Stimulated activated CD4-positive, alpha-beta T cell treated with anti-CD3 and anti-CD28 coated beads, Interleukin-2, amount 100 ng/mL, for 48 hours (primary cell): Measurements from ENCODE around the gene MFAP2.

Experiments
- DNase-seq, 2 donors: peaks; one replicate each; pipeline ENCODE4 v3.0.0-alpha.2; 2020

The MFAP2 gene, protein sequence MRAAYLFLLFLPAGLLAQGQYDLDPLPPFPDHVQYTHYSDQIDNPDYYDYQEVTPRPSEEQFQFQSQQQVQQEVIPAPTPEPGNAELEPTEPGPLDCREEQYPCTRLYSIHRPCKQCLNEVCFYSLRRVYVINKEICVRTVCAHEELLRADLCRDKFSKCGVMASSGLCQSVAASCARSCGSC

DNA sequence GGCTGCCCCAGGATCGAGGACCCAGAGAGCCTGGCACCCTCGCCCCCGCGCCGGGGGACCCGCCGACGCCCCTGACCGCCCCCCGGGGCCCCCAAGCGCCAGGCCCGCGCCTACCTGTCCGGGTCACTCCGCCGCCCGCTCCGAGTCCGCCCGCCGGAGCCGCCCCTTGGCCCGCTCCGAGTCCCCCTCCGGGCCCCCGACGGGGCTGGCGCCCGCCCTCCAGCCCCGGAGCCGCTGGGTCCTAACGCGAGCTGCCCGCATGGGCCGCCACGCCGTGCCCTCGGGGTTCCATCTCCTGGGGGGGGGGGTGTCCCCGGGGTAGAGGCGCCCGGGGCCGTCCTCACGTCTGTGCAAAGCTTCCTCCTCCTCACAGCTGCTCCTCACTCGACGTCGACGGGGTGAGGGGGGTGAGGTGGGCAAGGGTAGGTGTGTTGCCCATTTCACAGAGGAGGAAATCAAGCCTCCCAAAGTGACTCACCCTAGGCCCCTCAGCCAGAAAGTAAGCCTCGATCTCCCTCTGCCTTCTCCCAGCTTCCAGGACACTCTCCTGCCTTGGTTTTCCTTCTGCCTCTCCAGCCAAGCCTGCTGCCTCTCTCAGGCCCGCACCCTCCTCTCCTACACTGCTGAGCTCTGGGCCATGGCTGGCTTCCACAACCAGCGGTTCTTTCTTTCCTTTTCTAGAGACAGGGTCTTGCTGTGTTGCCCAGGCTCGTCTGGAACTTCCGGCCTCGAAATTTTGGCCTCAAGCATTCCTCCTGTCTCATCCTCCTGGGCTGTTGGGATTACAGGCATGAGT, at the start of gene MFAP2:
MFAP2 (minus strand) TSS at position 148 of the 796 bp plus-strand sequence. CDS start 2,347 bp downstream, outside the sequence.
- no peak for DNase-seq

DNA sequence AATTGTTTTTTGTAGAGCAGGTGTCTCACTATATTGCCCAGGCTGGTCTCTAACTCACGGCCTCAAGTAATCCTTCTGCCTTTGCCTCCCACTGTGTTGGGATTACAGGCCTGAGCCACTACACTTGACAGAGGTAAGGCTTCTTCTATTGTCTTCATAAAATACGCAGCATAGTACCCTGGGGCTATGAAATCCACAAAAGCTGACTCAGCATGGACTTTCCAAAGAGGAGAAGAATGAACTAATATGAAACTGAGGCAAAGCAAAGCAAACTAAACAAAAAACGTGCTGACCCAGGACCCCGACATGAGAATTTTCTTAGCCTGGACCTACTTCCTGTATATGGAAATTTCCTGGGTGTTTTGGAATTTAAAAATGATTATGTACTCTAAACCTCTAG, 49.8 kb upstream of the MFAP2 start:
- no peak for DNase-seq

DNA sequence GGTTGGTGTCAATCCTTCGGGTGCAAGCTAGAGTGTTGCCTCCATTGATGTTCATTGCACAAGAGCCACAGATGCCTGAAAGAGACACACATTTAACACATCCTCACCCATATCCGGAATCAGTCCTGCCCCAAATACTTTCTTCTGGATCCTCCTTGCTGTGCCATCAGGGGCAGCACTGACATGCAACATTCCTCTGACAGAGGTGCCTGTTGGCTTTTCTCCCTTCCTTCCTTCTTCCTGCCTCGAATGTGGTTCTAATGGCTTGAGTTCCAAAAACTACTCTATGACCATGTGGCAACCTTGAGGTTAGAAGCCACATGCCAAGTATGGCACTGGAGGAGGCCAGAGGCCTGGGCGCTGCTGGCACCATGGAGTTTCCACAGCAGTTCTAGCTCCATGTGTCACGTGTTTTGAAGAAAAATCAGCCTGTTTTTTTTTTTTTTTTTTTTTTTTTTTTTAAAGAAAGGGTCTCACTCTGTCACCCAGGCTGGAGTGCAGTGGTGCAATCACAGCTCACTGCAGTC, 48.3 kb upstream of the MFAP2 start:
- DNase-seq, result no peak

DNA sequence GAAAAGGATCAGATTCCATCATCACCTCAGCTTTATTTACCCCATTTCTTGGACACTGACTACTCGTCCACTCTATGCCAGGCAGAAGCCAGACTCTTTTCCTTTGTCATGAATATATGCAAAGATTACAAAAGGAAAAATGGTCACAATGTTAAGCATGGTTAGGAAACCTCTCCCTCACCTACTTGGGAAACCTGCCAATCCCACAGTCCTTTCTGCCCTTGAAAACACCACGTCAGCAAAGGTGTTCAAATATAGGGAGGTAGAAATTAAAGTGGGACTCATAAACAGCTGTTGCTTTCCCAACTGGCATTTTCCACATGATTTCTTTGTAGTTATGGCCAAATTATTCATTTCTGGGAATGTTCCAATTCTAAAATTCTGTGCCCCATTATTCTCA, 47.5 kb upstream of the MFAP2 start:
- DNase-seq, result no peak

DNA sequence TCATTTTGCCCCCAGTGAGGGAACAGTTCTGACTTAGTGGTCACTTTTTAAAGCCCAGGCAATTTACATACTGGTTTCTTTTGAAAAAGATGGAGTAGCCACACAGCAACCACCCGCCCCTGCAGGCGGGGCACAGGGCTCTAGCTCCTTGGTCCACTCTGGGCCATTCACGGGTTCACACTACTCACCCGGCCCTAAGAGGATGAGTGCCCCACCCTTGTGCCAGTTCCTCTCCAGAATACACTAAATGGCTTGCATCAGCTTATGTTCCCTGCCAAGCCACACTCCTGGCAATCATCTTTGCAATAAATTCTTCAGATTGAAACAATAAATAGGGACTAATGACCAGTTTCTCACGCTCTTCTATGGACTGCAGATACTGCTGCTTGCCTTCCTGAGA, 47.0 kb upstream of the MFAP2 start:
- DNase-seq, result no peak

DNA sequence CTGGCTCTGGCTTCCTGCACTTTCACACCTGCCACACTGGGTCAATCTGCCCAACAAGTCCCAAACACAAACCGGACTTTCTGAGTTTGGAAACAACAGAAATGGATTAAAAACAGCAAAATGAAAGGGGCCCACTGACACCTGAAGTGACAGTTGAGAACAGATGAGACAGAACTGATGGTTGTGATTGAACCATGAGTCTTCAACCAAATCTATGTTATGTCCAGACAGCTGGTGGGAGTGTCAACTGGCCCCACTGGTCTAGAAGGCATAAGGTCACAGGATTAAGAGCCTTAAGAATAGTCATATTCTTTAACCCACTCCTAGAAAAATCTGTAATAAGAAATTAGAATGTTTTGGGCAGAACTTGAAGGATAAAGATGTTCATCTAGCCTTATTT, 44.3 kb upstream of the MFAP2 start:
- no peak for DNase-seq

DNA sequence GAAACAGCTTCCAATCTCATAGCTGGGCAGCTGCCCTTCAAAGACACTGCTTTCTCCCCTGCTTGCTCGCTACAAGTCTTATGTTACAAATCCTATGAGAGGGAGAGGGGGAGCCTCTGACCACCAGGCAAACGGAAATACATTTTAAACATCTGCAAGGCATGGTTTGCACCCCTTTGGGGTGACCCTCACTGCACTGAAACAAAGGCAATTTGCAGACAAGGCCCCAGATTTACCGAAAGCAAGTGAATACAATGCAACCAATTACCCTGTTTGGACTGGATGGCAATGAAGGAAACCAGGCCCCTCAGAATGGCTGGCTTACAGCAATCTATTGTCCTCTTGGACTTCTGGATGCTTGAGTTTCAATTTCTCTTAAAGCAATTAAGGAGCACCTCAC, 43.2 kb upstream of the MFAP2 start:
- no peak for DNase-seq

DNA sequence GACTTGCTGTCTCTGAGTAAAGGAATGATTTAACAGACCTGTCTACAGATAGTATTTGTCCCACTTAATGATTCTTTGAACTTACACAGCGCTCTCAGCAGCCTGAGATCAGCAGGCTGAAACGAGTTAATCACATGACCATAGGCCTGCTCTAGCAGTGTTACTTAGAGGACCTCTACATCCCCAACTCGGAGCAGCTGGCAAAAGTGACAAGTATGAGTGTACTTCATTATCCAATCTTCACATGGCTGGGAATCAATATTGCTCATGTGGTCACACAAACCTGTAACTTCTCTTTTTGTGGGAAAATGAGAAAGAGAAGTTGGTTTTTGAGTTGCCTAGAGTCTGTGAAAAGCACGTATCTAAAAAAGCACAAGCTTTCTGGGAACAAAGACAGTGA, 42.7 kb upstream of the MFAP2 start:
- no peak for DNase-seq

DNA sequence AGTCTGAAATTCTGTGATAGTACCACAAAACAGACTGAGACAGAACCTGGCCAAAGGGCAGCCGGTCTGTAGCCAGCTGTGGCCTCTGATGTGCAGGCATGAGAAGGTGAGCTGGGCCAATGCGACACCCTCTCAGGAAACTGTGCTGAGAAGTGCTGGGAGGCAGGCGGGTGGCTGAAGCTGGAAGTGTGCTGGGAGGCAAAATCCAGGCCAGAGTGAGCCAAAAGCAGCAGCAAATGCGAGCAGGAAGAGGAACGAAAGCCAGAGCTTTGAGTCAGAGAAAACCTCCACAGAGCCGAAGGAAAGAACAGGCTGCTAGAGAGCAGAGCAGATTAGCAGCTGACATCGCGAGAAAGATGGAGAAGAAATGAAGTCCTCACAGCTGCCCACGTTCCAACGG, 41.5 kb upstream of the MFAP2 start:
- DNase-seq, result no peak

DNA sequence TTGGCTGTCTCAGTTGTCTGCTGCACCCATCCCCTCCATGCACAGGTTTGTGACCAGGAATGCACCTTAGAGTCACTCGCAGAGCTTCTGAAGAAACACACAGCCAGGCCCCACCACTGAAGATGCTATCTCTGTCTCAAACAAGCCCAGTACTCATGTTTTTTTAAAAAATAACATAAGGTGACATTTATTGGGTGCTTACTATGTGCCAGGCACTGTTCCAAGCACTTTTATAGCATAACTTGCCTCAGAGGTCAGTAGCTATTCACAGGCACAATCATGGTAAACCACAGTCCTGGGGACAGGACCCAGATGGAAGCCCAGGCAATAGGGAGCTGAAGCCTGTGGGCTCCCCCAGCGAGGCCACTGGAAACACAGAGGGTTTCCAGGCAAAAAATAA, 40.1 kb upstream of the MFAP2 start:
- DNase-seq, result no peak

DNA sequence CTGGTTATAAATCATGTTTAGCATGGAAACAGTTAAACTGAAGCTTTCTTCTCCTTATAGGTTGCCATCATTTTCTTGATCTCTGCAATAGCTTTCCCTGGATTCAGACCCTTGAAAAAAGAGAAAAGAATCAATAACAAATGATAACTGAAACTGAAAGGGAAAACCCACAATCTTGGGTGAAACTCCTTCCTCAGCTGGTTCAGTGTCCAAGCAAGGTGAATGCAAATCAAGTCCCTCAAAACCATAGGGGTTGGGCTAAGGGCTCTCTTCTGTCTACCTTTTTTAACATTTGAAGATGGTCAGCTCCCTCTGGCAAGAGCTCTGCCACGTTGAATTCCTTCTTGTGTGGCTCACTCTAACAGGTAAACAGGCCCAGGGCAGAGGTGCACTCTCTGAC, 38.4 kb upstream of the MFAP2 start:
- DNase-seq, result no peak

DNA sequence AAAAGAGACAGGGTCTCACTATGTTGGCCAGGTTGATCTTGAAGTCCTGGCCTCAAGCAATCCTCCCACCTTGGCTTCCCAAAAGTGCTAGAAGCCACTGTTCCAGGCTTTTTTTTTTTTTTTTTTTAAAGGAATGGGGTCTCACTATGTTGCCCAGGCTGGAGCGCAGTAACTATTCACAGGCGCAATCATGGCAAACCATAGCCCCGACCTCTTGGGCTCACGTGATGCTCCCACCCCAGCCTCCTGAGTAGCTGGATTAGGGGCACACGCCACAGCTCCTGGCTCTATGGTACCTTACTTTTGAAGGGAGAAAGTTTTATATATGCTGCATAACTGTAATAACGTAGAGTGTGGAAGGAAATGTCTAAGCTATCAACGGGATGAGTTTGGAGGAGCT, 37.0 kb upstream of the MFAP2 start:
- DNase-seq, result no peak

DNA sequence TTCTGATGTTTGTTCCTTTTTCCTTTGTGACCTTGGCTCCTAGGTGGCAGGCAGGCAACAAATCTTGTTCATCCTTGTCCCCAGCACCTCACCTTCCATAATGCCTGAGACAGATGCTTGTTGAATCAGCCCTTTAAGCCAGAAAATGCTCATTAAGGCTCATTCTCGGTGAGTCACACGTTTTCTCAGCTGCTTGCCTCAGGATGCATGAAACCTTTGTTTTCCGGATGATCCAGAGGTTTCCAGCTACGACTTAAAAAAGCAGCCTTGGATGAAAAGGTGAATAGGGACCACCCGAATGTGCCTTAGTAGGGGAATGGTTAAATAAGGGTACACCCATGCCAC, 35.9 kb upstream of the MFAP2 start:
- no peak for DNase-seq

DNA sequence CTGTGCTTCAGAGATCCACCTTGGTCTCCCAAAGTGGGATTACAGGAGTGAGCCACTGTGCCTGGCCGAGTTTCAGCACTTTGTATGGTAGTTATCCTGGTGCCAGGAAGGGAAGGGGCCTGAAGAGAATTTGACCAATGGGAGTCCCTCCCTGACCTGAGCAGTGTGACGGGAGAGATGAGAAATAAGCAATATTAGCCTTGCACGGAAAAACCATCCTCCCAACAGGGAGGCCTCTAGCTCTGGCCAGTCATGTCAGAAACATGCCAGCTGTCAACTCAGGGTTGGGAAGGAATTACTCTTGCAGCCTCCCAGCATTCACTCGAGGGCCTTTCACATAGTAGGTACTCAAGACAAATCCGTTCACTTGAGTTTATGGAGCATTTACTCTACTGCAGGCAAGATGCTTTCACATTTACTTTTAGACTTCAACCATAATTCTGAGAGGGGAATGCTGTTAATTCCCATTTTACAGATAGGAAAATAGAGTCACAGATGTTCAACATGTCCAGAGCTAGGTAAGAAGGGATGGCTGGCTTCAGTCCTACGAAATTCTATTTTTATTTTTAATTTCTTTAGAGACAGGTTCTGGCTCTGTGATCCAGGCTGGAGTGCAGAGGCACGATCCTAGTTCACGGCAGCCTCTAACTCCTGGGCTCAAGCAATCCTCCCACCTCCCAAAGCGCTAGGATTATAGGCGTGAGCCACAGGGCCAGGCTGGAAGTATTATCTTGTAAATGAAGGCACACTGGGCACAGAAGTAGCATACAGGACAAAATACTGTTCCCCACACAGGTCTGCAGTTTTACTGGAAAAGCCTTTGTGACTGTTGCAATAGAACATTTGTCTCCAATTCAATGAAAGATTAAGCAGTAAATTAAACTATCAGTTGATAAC, 34.5 kb upstream of the MFAP2 start:
- no peak for DNase-seq

DNA sequence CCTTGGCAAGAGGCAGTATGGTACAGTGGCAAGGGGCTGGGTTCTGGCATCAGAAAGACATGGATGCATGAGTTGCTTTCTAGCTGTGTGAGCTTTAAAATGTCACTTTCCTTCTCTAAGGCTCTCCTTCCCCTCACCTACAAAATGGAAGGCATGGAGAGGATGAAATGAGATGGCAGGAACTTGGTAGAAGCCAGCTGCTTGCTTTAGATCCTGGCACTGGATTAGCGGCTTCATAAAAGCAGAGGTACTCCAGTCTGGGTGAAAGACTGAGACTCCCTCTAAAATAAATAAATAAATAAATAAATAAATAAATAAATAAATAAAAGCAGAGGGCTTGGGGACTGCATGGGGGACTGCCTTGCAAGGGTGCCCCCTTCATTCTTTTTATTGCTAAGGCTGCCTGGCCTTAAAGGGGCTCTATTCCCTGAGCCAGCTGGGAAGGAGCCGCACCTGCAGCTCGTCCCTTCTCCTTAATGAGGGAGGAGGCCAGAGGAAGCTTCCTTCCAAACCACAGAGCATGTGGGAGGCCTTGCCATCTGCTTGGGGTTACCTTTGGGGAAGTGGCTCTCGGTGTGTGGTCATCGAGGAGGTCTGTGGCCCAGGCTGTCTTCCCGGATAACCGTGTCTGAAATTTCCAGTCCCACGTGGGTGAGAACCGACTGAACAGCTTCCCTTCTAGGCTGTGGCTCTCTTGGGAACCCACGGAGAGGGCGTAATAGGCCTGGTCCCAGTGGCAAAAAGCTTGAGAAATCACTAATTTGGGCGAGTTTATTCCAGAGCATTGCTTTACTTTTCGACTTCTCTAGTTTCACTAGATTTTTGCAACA, 33.3 kb upstream of the MFAP2 start:
- DNase-seq, result no peak

DNA sequence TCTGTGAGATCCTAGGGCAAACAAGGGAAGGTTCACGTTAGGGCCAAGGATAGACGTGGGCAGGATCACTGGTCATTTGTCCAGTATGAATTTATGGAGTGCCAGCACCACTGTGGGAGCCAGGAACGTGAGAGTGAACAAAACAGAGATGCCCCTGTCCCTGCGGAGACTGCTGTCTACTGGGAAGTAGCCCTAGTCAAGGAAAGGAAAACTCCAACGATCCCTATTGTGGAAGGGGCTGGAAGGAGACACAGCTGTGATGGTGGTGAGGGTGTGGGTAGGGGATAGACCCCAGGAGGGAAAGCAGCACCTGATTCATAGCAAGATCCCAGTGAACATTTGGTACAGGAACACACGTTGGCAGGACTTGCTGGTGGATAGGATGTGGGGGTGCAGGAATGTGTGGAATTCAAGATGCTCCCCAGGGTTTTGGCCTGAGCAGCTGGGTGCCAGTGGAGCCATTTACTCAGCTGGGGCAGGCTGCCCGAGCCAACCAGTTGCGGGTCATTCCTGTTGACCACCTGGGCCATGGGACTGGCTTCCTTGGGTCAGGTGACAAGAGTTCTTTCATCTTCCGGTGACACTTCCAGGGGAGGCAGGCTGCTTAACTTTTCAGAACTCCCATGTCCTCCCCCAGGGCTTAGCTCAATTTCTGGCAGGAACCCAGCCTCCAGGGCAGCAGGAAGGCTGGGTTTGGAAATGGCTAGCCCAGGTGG, 32.5 kb upstream of the MFAP2 start:
- no peak for DNase-seq

DNA sequence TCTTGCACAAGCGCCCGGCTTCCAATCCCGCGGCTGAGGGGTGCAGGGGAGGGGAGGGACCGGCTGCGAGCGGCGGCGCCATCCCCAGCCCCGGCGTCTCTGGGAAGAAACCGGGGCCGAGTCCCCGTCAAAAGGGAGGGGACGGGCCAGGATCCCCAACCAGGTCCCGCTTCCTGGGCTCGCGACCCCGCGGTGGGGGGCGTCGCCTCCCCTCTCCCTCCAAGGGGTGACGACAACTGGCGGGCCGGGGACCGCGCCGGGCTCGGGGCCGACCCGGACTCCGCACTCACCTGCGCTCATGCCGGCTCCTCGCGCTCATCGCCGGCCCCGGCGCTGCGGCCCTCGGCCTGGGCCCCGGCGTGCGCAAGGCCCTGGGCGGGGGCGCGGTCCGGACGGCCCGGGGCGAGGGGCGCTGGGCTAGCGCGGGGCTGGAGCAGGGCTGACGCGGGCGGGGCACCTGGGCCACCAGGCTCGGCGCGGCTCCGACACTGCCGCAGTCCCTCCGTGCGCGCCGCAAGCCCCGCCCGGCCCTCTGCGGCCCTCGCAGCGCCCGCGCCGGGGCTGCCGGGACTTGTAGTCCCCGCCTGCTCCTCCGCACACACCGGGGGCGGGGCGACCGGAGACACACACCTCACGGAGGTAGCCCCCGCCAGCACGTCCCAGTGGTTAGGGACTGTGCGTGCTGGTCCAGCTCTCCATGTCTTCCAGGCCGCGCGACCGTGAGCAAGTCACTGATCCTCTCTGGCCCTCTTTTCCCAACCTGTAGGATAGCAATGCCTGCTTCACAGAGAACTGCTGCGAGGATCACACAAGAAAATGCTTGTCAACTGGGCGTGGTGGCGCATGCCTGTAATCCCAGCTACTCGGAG, 31.3 kb upstream of the MFAP2 start, which contains the start of gene ATP13A2:
ATP13A2 (minus strand) TSS at position 490 of the 869 bp plus-strand sequence; CDS start at position 300, 190 bp downstream.
- peak; percentile 75 to 86 for DNase-seq

DNA sequence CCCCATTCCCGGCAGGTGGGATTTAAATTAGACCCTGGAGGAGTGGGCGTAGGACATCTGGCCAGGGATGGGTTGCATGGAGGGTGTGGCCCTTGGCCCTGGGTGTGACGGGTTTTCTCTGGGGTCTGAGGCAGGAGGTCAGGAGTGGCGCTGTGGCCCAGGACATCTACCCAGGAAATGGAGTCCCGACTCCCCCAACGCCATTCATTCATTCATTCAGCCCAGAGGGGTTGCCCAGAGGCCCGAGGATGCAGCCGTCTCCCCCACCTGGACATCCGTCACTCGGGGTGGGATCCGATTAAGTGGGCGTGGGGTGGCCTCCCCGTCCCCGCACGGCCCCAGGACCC, 30.6 kb upstream of the MFAP2 start:
- no peak for DNase-seq

DNA sequence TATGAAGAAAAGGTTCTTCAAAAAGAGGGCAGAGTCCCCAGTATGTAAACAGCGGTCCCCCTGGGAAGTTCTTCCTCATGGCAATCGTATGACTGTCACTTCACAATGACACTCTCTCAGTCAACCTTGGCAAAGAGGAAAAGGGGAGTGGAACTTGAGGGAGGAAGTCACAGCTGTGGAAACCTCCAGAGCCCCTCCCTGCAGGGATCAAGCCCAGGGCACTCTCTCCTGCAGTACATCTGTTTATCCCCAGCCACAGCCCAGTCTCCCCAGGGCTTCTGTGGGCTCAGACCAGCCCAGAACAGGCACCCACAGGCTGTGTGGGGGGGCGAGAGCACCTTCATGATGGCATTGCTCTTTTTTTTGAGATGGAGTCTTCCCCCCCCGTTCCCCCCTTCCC, 29.3 kb upstream of the MFAP2 start:
- no peak for DNase-seq

DNA sequence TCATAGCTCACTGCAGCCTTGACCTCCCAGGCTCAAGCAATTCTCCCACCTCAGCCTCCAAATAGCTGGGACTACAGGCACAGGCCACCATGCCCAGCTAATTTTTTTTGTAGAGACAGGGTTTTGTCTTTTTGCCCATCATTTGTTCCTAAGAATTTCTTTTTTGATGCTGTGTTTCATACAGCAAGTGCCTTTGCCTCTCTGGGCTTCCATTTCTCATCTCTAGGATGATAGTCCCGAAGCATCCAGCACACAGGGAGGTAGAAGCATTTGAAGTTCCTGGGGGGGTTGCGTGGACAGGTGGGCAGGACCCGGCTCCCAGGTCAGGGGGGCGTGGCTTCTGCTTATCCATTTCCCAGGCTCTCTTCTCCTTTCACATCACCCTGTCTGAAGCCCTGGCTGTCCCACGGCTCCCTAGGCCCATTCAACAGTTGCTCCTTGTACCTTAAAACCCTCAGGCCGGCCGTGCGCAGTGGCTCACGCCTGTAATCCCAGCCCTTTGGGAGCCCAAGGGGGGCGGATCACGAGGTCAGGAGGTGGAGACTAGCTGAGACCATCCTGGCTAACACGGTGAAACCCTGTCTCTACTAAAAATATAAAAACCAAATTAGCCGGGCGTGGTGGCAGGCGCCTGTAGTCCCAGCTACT, 27.9 kb upstream of the MFAP2 start:
- no peak for DNase-seq
